A673 (cell line): ENCODE data around the gene EP300.

ENCODE experiments used
- EZH2 ChIP-seq: fragments of 200-600 bp; sonication (generic); IDR thresholded peaks from 2 replicates; pipeline ENCODE4 v1.6.1; 2017; ENCODE audit warnings: borderline replicate concordance, low read depth, mild to moderate bottlenecking, mixed read lengths, antibody characterized with exemption, low read length; ENCODE audit not compliant: poor library complexity, severe bottlenecking
- TF ChIP-seq, protein P1 (sequence below): fragments of 300-800, 200-600 bp; sonication (generic); conservative IDR thresholded peaks from 2 replicates; pipeline ENCODE4 v1.5.1; 2017; ENCODE audit warnings: low read depth, mild to moderate bottlenecking, antibody characterized with exemption, low read length, moderate library complexity, mixed read lengths

DNA sequence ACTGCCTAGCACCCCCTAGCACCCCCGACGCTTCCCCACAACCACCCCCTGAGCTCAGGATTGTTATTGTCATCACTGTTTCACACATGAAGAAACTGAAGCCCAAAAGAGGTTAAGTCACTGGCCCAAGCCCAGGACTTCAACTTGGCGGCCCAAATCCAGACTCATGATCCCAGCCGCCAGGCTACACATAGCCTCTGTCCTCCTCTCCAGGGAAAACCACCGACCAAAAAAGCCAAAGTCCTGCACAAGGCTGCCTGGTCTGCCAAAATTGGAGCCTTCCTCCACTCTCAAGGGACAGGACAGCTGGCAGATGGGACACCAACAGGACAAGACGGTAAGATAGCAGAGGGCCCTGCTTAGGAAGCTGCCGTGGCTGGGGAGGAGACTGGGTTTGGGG is 123.5 kb downstream of the EP300 start:
- TF ChIP-seq, protein P1, sequence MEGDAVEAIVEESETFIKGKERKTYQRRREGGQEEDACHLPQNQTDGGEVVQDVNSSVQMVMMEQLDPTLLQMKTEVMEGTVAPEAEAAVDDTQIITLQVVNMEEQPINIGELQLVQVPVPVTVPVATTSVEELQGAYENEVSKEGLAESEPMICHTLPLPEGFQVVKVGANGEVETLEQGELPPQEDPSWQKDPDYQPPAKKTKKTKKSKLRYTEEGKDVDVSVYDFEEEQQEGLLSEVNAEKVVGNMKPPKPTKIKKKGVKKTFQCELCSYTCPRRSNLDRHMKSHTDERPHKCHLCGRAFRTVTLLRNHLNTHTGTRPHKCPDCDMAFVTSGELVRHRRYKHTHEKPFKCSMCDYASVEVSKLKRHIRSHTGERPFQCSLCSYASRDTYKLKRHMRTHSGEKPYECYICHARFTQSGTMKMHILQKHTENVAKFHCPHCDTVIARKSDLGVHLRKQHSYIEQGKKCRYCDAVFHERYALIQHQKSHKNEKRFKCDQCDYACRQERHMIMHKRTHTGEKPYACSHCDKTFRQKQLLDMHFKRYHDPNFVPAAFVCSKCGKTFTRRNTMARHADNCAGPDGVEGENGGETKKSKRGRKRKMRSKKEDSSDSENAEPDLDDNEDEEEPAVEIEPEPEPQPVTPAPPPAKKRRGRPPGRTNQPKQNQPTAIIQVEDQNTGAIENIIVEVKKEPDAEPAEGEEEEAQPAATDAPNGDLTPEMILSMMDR: no peak
- no peak for TF ChIP-seq EZH2
